ENCODE results near the gene CELF3. TPM values are rescaled to one million over a fixed set of nuclear protein-coding genes. Genes with fewer than 3 reads are reported as not detected.
"Not testable (repeated sequence)": the region's sequence is repeated elsewhere in the genome, so short reads cannot be mapped to it uniquely, and the experiment has no call there.

CELF3 gene
- total and polyA plus RNA-seq, 11 donors, result not detected

GRCh38 chr1:151681923-151682322 lies 34.7 kb downstream of the CELF3 start:
- Histone ChIP-seq H3K4me3 (no peak overlapping the region), H3K36me3 (peaks cover 0 to 71% (median 49%) of the 10 kb centered on the region in 9 donors), H3K27me3 (no peaks in the 10 kb centered on the region), H3K27ac (peak overlapping the region in 1 of 12 donors; percentile 13), H3K9me3 (no peaks in the 10 kb centered on the region), H3K4me1 (peaks cover 0 to 11% (median 0%) of the 10 kb centered on the region in 12 donors)
- intact Hi-C loops (cut with DNase I), result no loop called here
- WGBS, 4 donors, result 93 to 97% (median 94%) methylated on average over 2 of the region's 2 CpGs
- no peak for TF ChIP-seq POLR2A (IDR thresholded peaks at IDR 0.05)
- no peak for TF ChIP-seq CTCF (IDR thresholded peaks at IDR 0.05)
- DNase-seq (no peak), ATAC-seq (no peak)

GRCh38 chr1:151680826-151681225 lies 35.8 kb downstream of the CELF3 start:
- intact Hi-C loops (cut with DNase I), result no loop called here
- peak in 2 of 4 donors; percentile 41 to 64 for ATAC-seq
- Histone ChIP-seq H3K27ac (peak overlapping the region in 2 of 12 donors; percentile 19 to 53), H3K36me3 (peaks cover 0 to 62% (median 38%) of the 10 kb centered on the region in 9 donors), H3K4me1 (peaks cover 0 to 11% (median 0%) of the 10 kb centered on the region in 12 donors), H3K4me3 (no peak overlapping the region), H3K27me3 (no peaks in the 10 kb centered on the region), H3K9me3 (no peaks in the 10 kb centered on the region)
- no peak for TF ChIP-seq POLR2A (IDR thresholded peaks at IDR 0.05)
- TF ChIP-seq CTCF (IDR thresholded peaks at IDR 0.05), result no peak
- 20 to 32% (median 29%) methylated on average over 3 of the region's 3 CpGs for WGBS, 4 donors
- DNase-seq, result no peak

GRCh38 chr1:151680391-151680790 lies 36.2 kb downstream of the CELF3 start:
- peak overlapping the region in 2 of 12 donors; percentile 19 to 53 for H3K27ac ChIP-seq
- ATAC-seq (no peak), DNase-seq (no peak)
- no peaks in the 10 kb centered on the region for H3K27me3 ChIP-seq
- TF ChIP-seq CTCF (IDR thresholded peaks at IDR 0.05) (no peak), POLR2A (IDR thresholded peaks at IDR 0.05) (no peak)
- H3K36me3 ChIP-seq, result peaks cover 0 to 58% (median 34%) of the 10 kb centered on the region in 9 donors
- no peaks in the 10 kb centered on the region for H3K9me3 ChIP-seq
- intact Hi-C loops (cut with DNase I), result no loop called here
- WGBS, 4 donors, result 80 to 96% (median 91%) methylated on average over 4 of the region's 4 CpGs
- no peak overlapping the region for H3K4me3 ChIP-seq
- H3K4me1 ChIP-seq, result peaks cover 0 to 11% (median 0%) of the 10 kb centered on the region in 12 donors

- Histone ChIP-seq H3K27me3 (no peaks in the 10 kb centered on the region), H3K27ac (no peak overlapping the region), H3K36me3 (peaks cover 0 to 49% (median 35%) of the 10 kb centered on the region in 9 donors), H3K9me3 (peaks cover 0 to 13% (median 0%) of the 10 kb centered on the region in 12 donors), H3K4me3 (no peak overlapping the region), H3K4me1 (no peaks in the 10 kb centered on the region)
- no peak for DNase-seq
- 75 to 88% (median 76%) methylated on average over 1 of the region's 1 CpG for WGBS, 4 donors
- intact Hi-C loops (cut with DNase I), result no loop called here
- TF ChIP-seq CTCF (IDR thresholded peaks at IDR 0.05) (no peak), POLR2A (IDR thresholded peaks at IDR 0.05) (no peak)
- ATAC-seq, result no peak
Measured at GRCh38 chr1:151673407-151673806, 43.2 kb downstream of the CELF3 start.

GRCh38 chr1:151670036-151670675 lies 46.4 kb downstream of the CELF3 start:
- 65 to 76% (median 73%) methylated on average over 2 of the region's 2 CpGs for WGBS, 4 donors
- ATAC-seq; H3K27me3 ChIP-seq; H3K4me3 ChIP-seq; DNase-seq; H3K4me1 ChIP-seq; intact Hi-C loops (cut with DNase I); H3K27ac ChIP-seq: not testable (repeated sequence)
- peaks cover 0 to 13% (median 0%) of the 10 kb centered on the region in 12 donors for H3K9me3 ChIP-seq
- peaks cover 0 to 58% (median 37%) of the 10 kb centered on the region in 9 donors for H3K36me3 ChIP-seq

Measured in heart left ventricle (tissue), 16 donors.